LNCAP (cell line): Measurements from ENCODE around the gene SEBOX.

ENCODE experiments used
- CTCF ChIP-seq: fragments of 450-650 bp; IDR thresholded peaks from 2 replicates; pipeline ENCODE4 v1.5.1; 2017; ENCODE audit warnings: mild to moderate bottlenecking

Gene SEBOX

GRCh38 chr17:28342313-28342712 lies 22.7 kb downstream of the SEBOX start:
- TF ChIP-seq CTCF = no peak

GRCh38 chr17:28341516-28341915 lies 23.5 kb downstream of the SEBOX start:
- no peak for TF ChIP-seq CTCF

GRCh38 chr17:28340374-28340773 lies 24.6 kb downstream of the SEBOX start:
- TF ChIP-seq CTCF = no peak

- no peak for TF ChIP-seq CTCF
These were observed 25.6 kb downstream of the SEBOX start for GRCh38 chr17:28339431-28339830.

GRCh38 chr17:28338056-28338768 lies 26.8 kb downstream of the SEBOX start:
- TF ChIP-seq CTCF = no peak

GRCh38 chr17:28335959-28336871 lies 28.8 kb downstream of the SEBOX start:
- no peak for TF ChIP-seq CTCF

GRCh38 chr17:28335201-28335958 lies 29.6 kb downstream of the SEBOX start, which contains the start of the genes IFT20 and TNFAIP1:
TSS of gene IFT20 (minus strand) at chr17:28335472. CDS start at chr17:28331985, 3,487 bp downstream.
TSS of gene TNFAIP1 (plus strand) at chr17:28335761. CDS start at chr17:28339522, 3,761 bp downstream.
- no peak for TF ChIP-seq CTCF
